ENCODE measurements around the gene KRTAP4-3. TPM values are rescaled to one million over a fixed set of nuclear protein-coding genes. Genes with fewer than 3 reads are reported as not detected.
"Not testable (repeated sequence)": the region's sequence is repeated elsewhere in the genome, so short reads cannot be mapped to it uniquely, and the experiment has no call there.

The KRTAP4-3 gene
- total RNA-seq, 1 donor from 2014 or later, result not detected

DNA sequence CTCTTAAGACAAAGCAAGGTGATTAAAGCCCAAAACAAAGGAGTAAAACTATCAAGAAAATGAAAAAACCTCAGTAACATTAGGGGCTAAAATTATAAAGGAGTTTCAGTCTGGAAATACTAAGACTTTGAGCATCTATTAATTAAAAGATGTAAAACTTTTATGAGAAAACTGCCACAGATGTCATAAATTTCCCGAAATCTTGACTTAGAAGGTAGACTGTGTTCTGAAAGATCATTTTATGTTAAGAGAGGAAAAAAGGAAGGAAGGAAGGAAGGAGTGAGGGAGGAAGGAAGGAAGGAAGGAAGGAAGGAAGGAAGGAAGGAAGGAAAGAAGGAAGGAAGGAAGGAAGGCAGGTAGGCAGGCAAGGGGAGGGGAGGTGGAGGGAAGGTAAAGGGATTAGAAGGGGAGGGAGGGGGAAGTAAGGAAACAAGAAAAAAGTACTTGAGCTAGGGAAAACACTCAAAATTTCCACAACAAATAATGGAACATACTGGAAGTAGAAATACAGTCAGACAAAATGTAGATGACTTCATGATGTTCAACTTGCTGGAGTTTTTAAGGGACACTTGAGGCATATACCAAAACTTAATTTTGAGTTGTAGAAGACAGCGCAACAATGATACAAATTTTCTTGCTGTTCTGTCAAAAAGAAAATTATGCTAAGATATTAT lies 20.4 kb downstream of the KRTAP4-3 start:
- intact Hi-C loops (cut with micrococcal nuclease), result no loop called here
- no peak overlapping the region for H3K27ac Mint-ChIP-seq
- no peaks in the 10 kb centered on the region for H3K36me3 Mint-ChIP-seq (ENCODE audit: low read depth)

DNA sequence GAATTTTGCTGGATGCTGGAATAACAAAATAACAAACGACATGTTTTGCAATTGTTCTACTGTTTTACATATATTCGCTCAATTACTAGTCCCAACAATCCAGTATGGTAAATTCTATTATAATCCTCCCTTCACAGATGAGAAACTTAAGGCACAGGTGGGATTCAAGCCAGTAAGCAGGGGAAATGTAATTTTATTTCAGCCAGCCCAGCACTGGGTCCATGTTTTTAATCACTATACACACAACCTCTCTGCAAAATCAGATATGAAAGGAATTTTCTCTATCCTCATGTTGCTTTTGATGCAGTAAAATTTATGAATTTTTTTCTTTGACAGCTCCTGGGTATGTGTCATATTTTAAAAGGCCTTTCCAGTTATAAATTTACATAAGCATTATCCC lies 22.8 kb downstream of the KRTAP4-3 start:
- Mint-ChIP-seq H3K36me3 (ENCODE audit: low read depth) (no peaks in the 10 kb centered on the region), H3K4me3 (ENCODE audit: low read depth) (no peak overlapping the region), H3K27me3 (ENCODE audit: low read depth) (peaks cover 3% of the 10 kb centered on the region), H3K4me1 (ENCODE audit: low read depth) (no peaks in the 10 kb centered on the region), H3K27ac (no peak overlapping the region), H3K9me3 (peaks cover 28% of the 10 kb centered on the region)
- no peak for DNase-seq (ENCODE audit: low spot score)
- intact Hi-C loops (cut with micrococcal nuclease), result no loop called here

More for the DNA sequence above, 20.4 kb downstream of the KRTAP4-3 start:
- Mint-ChIP-seq H3K9me3 (peaks cover 15% of the 10 kb centered on the region), H3K4me3 (ENCODE audit: low read depth) (no peak overlapping the region), H3K4me1 (ENCODE audit: low read depth) (no peaks in the 10 kb centered on the region), H3K27me3 (ENCODE audit: low read depth) (peaks cover 3% of the 10 kb centered on the region)
- no peak for DNase-seq (ENCODE audit: low spot score)

DNA sequence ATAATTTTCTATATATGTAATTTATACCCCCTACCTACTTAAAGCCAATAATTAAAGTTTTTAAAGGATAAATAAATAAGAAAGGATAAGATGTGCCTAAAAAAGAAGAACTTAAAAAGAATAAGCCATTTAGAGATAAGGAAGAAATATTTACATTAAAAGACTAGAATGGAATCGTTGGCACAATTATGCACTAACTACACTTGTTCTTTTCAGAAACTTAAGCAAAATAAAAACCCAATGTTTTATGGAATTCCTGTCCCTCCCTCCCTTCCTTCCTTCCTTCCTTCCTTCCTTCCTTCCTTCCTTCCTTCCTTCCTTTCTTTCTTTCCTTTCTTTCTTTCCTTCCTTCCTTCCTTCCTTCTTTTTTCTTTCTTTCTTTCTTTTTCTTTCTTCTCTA lies 23.2 kb downstream of the KRTAP4-3 start:
- intact Hi-C loops (cut with micrococcal nuclease), result no loop called here
- H3K36me3 Mint-ChIP-seq (ENCODE audit: low read depth), result no peaks in the 10 kb centered on the region

DNA sequence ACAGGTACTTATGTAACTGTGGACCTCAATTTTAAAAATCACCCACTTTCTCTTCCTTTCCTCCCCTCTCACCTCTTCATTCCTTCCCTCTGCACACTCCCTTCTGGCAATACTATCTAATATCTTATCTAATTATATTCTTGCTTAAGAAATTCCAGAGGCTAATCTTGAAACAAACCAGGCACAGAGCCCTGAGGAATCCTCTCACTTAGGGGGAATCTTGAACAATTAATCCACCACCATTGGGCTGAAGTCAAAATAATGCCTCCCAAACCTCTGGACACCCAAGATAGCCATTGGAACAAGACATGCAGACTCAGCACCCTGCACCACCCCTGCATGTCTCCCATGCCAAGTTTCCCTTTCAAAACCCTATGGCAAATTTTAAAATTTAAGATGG lies 26.7 kb downstream of the KRTAP4-3 start:
- H3K4me1 Mint-ChIP-seq (ENCODE audit: low read depth), result no peaks in the 10 kb centered on the region
- DNase-seq (ENCODE audit: low spot score), result no peak
- no peak overlapping the region for H3K4me3 Mint-ChIP-seq (ENCODE audit: low read depth)
- no peaks in the 10 kb centered on the region for H3K36me3 Mint-ChIP-seq (ENCODE audit: low read depth)
- H3K27me3 Mint-ChIP-seq (ENCODE audit: low read depth), result no peaks in the 10 kb centered on the region
- H3K27ac Mint-ChIP-seq, result no peak overlapping the region
- peaks cover 32% of the 10 kb centered on the region for H3K9me3 Mint-ChIP-seq
- intact Hi-C loops (cut with micrococcal nuclease), result no loop called here

More for the DNA sequence above, 23.2 kb downstream of the KRTAP4-3 start:
- no peak for DNase-seq (ENCODE audit: low spot score)
- Mint-ChIP-seq H3K27me3 (ENCODE audit: low read depth) (peaks cover 3% of the 10 kb centered on the region), H3K27ac (no peak overlapping the region), H3K4me3 (ENCODE audit: low read depth) (no peak overlapping the region), H3K4me1 (ENCODE audit: low read depth) (no peaks in the 10 kb centered on the region), H3K9me3 (peaks cover 28% of the 10 kb centered on the region)

DNA sequence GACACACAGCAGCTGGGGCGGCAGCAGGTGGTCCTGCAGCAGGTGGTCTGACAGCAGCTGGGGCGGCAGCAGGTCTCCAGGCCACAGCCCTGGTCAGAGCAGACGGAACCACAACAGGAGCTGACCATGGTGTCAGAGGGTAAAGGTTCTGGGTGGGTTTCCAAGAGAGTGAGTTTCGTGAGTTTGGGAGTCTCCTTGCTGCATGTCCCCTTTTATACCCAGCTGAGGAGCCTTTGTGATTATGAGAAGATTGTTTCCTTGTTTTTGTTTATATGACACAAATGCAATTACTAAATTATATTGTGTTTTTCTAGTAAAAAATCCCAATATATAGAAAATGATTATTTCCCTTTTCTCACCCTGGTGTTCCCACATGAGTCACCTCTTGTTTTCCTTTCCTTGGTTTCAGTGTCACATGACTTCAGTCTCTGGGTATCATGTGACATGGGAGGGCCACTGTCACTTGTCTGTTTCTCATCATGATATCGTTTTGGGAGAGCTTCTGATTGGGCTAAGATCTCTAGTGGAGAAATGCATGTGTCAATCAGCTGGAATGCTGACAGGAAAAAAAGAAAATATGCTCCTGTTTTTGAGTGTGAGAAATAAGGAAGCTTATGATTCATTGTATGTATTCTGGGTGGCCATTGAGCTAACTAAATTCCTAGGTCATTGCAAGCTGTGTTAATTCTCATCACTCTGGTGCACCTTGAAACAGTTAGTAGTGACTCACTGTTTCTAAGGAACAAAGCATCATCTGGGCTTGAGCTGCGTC lies 27.5 kb downstream of the KRTAP4-3 start, which contains the start of gene KRTAP4-6:
Gene KRTAP4-6 (minus strand): TSS at position 185 of the 772 bp plus-strand sequence. CDS start 57 bp downstream, at position 128.
- Mint-ChIP-seq H3K27ac (no peak within 1 kb of the TSS), H3K4me3 (ENCODE audit: low read depth) (no peak within 1 kb of the TSS), H3K36me3 (ENCODE audit: low read depth) (no peaks in the 10 kb centered on the region), H3K9me3 (peaks cover 32% of the 10 kb centered on the region), H3K4me1 (ENCODE audit: low read depth) (no peaks in the 10 kb centered on the region), H3K27me3 (ENCODE audit: low read depth) (no peaks in the 10 kb centered on the region)
- intact Hi-C loops (cut with micrococcal nuclease), result no loop called here
- DNase-seq (ENCODE audit: low spot score), result no peak

DNA sequence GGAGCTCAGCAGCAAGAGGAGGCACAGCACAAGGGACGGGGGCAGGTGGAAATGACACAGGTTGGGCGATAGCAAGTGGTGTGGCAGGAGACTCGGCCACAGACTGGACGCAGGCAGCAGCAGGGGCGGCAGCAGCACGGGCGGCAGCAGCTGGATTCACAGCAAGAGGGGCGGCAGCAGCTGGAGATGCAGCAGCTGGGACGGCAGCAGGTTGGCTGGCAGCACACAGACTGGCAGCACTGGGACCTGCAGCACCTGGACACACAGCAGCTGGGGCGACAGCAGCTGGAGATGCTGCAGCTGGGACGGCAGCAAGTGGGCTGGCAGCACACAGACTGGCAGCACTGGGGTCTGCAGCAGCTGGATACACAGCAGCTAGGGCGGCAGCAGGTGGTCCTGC lies 28.2 kb downstream of the KRTAP4-3 start:
- H3K36me3 Mint-ChIP-seq (ENCODE audit: low read depth); DNase-seq (ENCODE audit: low spot score); H3K27me3 Mint-ChIP-seq (ENCODE audit: low read depth); intact Hi-C loops (cut with micrococcal nuclease); H3K4me3 Mint-ChIP-seq (ENCODE audit: low read depth); H3K4me1 Mint-ChIP-seq (ENCODE audit: low read depth); H3K27ac Mint-ChIP-seq: not testable (repeated sequence)
- H3K9me3 Mint-ChIP-seq, result peaks cover 29% of the 10 kb centered on the region

DNA sequence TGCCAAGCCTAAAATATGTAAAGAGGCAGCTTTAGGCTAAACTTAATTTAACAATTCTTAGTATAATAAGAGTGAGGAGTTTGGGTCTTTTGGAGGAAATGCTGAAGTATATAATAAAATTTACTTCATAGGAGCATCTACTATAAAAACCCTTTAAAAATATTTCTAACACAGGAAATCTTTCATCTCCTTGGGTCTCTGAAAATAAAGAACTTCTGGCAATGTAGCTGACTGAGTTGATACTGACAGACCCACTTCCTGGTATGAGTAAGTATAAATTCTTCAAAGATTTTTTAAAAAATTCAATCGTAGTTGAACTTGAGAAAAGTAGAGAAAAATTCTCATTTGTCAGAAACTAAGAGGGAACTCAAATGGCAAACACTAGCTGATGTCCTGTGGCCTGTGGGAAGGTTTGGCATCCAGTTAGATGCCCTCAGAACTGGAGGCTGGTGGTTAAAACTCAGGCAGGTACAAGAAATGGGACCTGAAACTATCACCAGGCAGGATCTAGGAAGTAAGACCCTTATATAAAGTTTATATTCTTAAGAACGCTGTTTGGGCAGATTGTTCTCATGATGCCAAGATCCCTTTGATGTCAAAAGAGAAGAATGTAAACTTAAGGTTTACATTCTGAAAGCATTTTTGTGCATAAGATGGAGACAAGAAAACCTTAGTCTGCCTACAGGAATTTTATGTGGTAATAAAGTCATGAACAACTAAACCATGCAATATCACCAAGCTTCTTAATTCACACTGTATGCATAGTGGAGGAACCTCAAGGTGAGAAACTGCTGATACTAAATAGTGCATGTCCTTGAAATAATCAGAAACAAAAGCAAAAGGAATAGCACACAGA lies 33.9 kb downstream of the KRTAP4-3 start:
- no peaks in the 10 kb centered on the region for H3K4me1 Mint-ChIP-seq (ENCODE audit: low read depth)
- intact Hi-C loops (cut with micrococcal nuclease), result no loop called here
- H3K27ac Mint-ChIP-seq, result no peak overlapping the region
- no peaks in the 10 kb centered on the region for H3K36me3 Mint-ChIP-seq (ENCODE audit: low read depth)
- peaks cover 4% of the 10 kb centered on the region for H3K27me3 Mint-ChIP-seq (ENCODE audit: low read depth)
- H3K9me3 Mint-ChIP-seq, result no peaks in the 10 kb centered on the region
- DNase-seq (ENCODE audit: low spot score), result no peak
- no peak overlapping the region for H3K4me3 Mint-ChIP-seq (ENCODE audit: low read depth)

DNA sequence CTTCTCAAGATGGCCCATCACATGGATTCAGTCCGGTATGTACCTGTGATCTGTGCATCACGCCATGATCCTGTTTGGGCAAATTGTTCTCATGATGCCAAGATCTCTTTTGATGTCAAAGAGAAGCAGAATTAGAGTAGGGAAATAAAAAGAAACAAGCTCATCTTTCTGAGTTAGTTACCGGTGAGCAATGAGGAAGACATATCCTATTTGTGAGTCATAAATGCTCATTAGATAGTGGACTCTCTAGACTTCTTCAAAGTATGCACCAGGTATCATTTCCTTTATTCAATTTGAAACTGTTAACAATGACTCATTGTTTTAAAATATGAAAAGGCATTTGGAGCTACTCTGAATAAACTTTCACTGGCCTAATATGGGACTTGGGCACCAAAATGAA lies 36.0 kb downstream of the KRTAP4-3 start:
- intact Hi-C loops (cut with micrococcal nuclease), result no loop called here
- DNase-seq (ENCODE audit: low spot score), result no peak
- Mint-ChIP-seq H3K27me3 (ENCODE audit: low read depth) (peaks cover 4% of the 10 kb centered on the region), H3K36me3 (ENCODE audit: low read depth) (no peaks in the 10 kb centered on the region), H3K9me3 (no peaks in the 10 kb centered on the region), H3K4me1 (ENCODE audit: low read depth) (no peaks in the 10 kb centered on the region), H3K27ac (no peak overlapping the region), H3K4me3 (ENCODE audit: low read depth) (no peak overlapping the region)

DNA sequence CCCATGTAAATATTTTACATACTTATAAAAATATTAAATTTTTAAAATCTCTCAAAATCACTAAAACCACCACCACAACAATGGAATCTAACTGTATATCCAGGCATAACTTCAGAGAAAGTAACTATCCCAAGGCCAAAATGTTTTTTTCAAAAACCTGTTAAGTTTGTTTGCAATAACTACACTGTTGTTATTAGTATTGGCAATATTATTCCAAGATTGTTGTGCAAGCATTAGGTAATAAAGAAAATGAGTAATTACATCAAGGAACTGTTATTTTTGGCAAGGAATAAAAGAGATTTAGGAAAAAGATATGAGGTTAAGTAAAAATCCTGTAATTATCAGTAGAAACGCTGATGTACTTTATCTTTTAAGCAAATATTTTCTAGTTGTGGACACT lies 40.6 kb downstream of the KRTAP4-3 start:
- Mint-ChIP-seq H3K36me3 (ENCODE audit: low read depth) (no peaks in the 10 kb centered on the region), H3K27me3 (ENCODE audit: low read depth) (peaks cover 17% of the 10 kb centered on the region), H3K4me1 (ENCODE audit: low read depth) (no peaks in the 10 kb centered on the region), H3K27ac (no peak overlapping the region), H3K4me3 (ENCODE audit: low read depth) (no peak overlapping the region), H3K9me3 (no peaks in the 10 kb centered on the region)
- intact Hi-C loops (cut with micrococcal nuclease), result no loop called here
- no peak for DNase-seq (ENCODE audit: low spot score)

DNA sequence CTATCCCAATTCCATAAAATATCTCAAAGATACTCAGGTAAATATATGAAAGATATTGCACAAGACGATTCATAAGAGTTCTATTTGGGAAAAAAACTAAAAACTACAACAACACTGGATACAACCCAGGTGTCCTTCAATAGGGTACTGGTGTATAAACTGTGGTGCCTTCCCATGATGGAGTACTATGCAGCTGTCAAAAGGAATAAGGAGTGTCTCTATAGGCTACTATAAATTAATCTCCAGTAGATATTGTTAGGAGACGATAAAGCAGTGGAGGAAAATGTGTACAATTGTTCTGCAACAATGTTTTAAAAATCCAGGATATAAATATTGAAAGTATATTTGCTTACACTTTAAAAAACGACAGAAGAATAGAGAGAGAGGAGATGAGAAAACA lies 41.6 kb downstream of the KRTAP4-3 start:
- DNase-seq (ENCODE audit: low spot score), result no peak
- no peaks in the 10 kb centered on the region for H3K36me3 Mint-ChIP-seq (ENCODE audit: low read depth)

DNA sequence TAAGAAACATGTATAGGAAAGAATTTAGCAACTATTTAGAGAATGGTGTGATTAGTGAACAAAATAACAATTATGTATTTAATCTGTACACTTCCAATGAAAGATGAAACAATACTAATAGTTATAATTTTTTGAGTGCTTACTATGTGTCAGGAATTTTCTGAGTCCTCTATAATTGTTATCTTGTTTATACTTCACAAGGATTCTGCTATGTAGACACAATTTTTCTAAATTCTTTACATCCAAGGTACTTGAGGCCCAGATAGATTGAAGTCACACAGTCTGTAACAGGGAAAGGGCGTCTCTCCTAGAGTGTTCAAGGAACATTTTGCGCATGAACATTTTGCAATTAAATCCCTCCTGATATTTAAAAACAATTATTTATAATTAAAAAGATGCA lies 43.0 kb downstream of the KRTAP4-3 start:
- Mint-ChIP-seq H3K4me1 (ENCODE audit: low read depth) (peaks cover 2% of the 10 kb centered on the region), H3K4me3 (ENCODE audit: low read depth) (no peak overlapping the region), H3K27me3 (ENCODE audit: low read depth) (peaks cover 16% of the 10 kb centered on the region), H3K36me3 (ENCODE audit: low read depth) (no peaks in the 10 kb centered on the region), H3K27ac (no peak overlapping the region), H3K9me3 (no peaks in the 10 kb centered on the region)
- DNase-seq (ENCODE audit: low spot score), result no peak
- intact Hi-C loops (cut with micrococcal nuclease), result no loop called here

More for the DNA sequence above, 41.6 kb downstream of the KRTAP4-3 start:
- intact Hi-C loops (cut with micrococcal nuclease), result no loop called here
- no peak overlapping the region for H3K27ac Mint-ChIP-seq
- H3K9me3 Mint-ChIP-seq, result no peaks in the 10 kb centered on the region
- peaks cover 14% of the 10 kb centered on the region for H3K27me3 Mint-ChIP-seq (ENCODE audit: low read depth)
- H3K4me1 Mint-ChIP-seq (ENCODE audit: low read depth), result no peaks in the 10 kb centered on the region
- no peak overlapping the region for H3K4me3 Mint-ChIP-seq (ENCODE audit: low read depth)

DNA sequence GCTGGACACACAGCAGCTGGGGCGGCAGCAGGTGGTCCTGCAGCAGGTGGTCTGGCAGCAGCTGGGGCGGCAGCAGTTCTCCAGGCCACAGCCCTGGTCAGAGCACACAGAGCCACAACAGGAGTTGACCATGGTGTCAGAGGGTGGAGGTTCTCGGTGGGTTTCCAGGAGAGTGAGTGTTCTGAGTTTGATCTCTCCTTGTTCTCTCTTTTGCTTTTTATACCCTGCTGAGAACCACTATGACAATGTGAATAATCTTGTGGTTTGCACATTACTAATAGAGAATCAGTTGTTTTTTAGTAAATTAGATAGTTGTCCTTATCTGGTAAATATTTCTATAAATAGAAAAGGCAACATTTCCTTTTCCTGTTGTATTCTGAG lies 44.0 kb downstream of the KRTAP4-3 start, which contains the start of gene KRTAP4-12:
Gene KRTAP4-12 (minus strand): TSS at position 192 of the 381 bp plus-strand sequence. CDS start 60 bp downstream, at position 132.
- DNase-seq (ENCODE audit: low spot score); intact Hi-C loops (cut with micrococcal nuclease); H3K4me3 Mint-ChIP-seq (ENCODE audit: low read depth); H3K4me1 Mint-ChIP-seq (ENCODE audit: low read depth); H3K9me3 Mint-ChIP-seq; H3K36me3 Mint-ChIP-seq (ENCODE audit: low read depth); H3K27ac Mint-ChIP-seq: not testable (repeated sequence)
- H3K27me3 Mint-ChIP-seq (ENCODE audit: low read depth), result peaks cover 14% of the 10 kb centered on the region
